ENCODE data around the gene ITIH2.
A peak's percentile ranks its signal among the peaks of the same experiment; 100 is the strongest.
"Not testable (repeated sequence)": the region's sequence is repeated elsewhere in the genome, so short reads cannot be mapped to it uniquely, and the experiment has no call there.

ITIH2 gene

DNA sequence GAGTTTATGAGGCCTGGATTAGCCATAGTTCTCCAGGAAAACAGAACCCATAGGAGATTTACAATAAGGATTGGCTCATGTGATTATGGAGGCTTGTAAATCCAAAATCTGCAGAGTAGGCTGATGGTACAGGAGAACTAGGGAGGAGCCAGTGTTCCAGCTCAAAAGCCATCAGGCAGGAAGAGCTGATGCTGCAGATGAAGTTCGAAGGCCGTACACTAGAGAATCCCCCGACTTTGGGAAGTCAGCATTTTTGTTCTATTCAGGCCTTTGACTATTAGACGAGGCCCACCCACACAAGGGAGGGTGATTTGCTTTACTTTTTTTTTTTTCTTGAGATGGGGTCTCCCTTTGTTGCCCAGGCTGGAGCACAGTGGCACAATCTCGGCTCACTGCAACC lies 47.1 kb downstream of the ITIH2 start:
- DNase-seq (ENCODE audit: low read depth): no peak

DNA sequence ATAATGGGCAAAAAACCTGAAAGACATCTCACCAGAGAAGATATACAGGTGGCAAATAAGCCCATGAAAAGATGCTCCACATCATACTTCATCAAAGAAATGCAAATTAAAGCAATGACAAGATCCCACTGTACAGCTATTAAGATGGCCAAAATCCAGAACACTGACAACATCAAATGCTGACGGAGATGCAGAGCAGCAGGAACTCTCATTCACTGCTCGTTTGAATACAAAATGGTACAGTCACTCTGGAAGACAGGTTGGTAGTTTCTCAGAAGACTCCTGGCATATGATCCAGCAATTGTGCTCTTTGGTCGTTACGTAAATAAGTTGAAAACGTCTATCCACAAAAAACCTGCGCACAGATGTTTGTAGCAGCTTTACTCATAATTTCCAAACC lies 49.1 kb downstream of the ITIH2 start:
- DNase-seq (ENCODE audit: low read depth): no peak

DNA sequence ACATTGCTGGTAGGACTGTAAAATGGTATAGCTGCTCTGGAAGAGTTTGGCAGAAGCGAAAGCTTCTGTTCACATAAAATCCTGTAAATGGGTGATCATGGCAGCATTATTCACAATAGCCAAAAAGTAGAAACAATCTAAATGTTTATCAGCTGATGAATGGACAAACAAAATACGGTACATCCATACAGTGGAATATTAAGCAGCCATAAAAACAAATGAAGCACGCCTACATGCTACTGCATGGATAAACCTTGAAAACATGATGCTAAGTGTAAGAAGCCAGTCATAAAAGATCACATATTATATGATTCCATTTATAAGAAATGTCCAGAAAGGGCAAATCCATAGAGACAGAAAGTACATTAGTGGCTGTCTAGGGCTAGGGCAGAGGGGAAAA lies 52.0 kb downstream of the ITIH2 start:
- no peak for DNase-seq (ENCODE audit: low read depth)

DNA sequence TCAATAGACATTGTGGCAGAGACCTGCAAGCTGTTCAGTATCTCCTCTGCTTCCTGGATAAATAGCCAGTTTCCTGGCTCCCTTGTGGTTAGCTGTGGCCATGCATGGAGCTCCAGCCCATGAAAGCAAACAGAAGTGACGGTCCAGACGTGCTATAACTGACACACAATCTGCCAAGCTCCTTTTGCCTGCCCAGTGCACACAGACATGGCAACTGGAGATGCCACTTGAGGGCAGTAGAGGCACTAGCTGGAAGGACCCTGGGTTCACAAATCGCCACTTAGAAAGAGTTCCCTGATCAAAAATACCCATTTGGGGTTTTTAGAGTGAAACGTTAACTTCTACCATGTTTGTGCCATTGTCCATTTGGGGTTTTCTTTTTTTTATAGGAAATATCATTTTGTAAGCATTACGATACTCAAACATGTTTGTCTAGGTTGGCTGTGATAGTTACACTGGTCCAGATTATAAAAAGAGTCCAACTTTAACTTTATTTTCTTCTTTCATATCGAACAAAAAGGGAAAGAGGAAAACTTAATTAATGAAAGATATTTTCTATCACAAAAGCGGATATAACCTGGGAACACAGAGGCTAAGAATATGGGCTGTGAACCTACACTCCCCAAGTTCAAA lies 53.4 kb downstream of the ITIH2 start:
- no peak for DNase-seq (ENCODE audit: low read depth)

DNA sequence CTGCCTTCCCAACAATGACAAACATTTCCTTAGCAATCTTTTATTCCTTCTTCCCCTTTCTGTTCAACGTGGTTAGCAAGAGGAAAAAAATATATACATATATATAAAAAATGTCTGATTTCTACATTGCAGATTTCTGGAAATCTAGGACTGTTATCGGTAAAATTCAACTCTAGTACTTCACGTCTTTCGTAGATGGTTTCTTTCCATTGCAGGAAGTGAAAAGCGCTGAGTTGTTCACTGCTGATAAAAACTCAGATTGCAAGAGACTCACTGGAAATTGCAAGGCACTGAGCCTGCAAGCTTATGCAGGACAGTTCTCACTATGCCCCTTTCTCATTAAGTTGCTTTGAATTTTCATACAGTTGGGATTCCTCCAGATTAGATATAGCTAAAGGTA lies 60.8 kb downstream of the ITIH2 start:
- no peak for DNase-seq (ENCODE audit: low read depth)

DNA sequence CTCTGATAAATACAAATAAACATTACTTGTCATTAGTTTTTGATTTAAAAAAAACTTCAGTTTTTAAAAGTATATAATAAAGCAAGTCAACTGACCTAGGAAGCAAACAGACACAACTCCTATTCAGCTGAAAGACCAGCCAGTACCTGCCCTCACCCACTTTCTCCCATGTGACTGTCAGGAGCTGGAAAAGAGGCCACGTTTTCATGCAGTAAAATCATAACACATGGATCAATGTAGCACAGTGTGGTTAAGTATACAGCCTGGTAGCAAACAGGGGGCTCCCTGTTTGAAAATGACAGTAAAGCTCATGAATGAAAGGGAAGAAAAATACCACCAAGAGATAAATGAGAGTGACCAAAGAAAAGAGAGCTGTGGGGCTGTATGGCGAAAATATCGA lies 63.1 kb downstream of the ITIH2 start:
- no peak for DNase-seq (ENCODE audit: low read depth)

DNA sequence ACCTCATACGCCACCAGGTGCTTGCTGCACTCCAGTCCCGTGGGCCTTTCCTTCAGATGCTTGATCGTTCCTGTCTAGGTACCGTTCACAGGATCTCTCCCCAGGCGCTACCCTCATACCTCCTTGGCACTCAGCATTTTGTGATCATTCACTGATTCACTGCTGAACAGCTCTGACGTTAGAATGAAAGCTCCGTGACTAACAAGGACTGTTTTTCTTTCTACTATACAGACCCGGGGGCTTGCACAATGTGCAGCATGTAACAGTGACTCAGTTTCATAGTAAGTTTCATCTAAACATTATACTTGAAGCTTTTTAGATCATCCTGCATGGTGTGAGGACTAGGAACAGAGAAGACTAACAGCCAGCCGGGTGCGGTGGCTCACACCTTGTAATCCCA lies 64.1 kb downstream of the ITIH2 start:
- DNase-seq (ENCODE audit: low read depth): no peak

DNA sequence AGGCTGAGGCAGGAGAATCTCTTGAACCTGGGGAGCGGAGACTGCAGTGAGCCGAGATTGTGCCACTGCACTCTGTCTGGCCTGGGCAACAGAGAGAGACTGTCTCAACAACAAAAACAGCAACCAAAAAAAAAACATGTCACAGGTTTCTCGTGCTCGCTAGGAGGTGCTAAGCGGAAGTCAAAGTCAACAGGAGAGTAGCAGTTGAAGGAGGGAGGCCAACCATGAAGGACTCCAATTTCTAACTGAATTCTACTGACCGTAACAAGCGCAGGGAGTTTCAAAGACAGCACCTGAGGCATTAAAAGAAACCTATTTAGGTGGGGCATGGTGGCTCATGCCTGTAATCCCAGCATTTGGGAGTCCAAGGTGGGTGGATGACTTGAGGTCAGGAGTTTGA lies 65.3 kb downstream of the ITIH2 start:
- no peak for DNase-seq (ENCODE audit: low read depth)

DNA sequence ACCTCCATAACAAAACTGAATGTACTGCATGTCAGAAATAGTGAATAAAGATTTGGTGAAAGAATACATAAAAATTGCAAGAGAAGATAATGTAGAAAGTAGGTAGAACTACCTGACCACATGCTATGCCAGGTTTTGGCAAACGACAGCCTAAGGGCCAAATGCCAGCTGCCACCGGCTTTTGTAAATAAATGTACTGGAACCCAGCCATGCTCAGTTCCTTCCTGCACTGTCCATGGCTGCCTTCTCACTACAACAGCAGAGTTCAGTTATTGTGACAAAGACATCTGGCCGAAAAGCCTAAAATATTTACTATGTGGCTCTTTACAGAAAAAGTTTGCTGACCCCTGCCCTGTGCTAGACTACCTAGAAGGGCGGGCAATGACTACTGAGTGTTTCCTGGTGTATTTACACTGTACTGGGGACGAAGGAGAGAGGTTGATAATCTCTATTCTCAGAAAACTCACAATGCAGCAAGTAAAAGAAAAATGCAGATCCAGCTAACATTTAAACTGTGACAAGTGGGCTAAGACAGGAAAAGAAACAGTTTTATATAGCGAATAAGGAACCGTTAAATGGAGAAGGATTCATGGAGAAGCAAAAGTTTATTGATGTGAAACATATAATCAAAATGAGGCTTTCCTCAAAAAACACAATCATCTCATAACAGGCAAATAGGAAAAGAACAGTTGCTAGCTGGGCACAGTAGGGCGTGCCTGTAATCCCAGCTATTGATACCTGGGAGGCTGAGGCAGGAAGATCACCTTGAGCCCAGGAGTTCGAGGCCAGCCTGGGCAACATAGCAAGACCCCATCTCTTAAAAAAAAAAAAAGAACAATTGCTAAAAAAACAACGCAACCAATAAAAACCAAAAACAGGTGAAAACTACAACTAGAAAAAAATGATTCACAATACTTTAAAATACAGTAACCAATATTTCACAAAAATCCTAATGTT lies 71.0 kb downstream of the ITIH2 start:
- no peak for DNase-seq (ENCODE audit: low read depth)

DNA sequence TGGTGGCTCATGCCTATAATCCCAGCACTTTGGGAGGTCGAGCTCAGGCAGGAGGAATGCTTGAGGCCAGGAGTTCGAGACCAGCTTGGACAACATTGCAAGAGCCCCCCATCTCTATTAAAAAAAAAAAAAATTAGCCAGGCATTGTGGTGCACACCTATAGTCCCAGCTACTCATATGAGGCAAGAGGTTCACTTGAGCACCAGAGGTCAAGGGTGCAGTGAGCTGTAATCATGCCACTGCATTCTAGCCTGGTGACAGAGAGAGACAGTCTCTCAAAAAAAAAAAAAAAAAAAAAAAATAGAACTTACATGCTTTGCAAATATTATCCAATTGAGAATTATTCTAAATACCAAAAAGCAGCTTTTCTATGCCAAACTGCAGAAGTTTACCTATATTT lies 73.7 kb downstream of the ITIH2 start:
- no peak for DNase-seq (ENCODE audit: low read depth)

DNA sequence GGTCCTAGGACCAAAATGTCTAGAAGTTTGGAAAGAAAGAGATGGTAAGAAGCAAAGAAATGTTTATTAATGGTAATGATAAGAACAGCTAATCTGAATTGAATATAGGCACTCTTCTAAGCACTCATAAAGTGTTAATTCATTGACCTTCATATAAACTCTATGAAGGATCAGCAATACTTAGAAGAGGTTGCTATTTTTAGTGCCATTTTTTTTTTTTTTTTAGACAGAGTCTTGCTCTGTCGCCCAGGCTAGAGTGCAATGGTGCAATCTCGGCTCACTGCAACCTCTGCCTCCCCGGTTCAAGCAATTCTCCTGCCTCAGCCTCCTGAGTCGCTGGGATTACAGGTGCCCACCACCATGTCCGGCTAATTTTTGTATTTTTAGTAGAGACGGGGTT lies 79.1 kb downstream of the ITIH2 start:
- not testable (repeated sequence) for DNase-seq (ENCODE audit: low read depth)

DNA sequence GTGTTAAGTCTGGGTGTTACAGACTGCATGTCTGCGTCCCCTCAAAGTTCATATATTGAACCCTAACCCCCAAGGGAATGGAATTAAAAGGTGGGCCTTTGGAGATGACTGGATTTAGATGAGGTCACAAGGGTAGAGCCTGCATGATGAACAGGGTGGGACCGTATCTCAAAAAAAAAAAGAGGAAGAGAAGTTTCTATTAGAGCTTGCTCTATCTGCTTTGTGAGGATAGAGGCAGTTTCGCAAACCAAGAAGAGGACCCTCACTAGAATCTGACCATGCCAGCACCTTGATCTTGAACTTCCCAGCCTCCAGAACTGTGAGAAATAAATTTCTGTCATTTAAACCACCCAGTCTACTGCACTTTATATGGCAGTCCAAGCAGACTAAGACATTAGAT lies 83.3 kb downstream of the ITIH2 start:
- no peak for DNase-seq (ENCODE audit: low read depth)

DNA sequence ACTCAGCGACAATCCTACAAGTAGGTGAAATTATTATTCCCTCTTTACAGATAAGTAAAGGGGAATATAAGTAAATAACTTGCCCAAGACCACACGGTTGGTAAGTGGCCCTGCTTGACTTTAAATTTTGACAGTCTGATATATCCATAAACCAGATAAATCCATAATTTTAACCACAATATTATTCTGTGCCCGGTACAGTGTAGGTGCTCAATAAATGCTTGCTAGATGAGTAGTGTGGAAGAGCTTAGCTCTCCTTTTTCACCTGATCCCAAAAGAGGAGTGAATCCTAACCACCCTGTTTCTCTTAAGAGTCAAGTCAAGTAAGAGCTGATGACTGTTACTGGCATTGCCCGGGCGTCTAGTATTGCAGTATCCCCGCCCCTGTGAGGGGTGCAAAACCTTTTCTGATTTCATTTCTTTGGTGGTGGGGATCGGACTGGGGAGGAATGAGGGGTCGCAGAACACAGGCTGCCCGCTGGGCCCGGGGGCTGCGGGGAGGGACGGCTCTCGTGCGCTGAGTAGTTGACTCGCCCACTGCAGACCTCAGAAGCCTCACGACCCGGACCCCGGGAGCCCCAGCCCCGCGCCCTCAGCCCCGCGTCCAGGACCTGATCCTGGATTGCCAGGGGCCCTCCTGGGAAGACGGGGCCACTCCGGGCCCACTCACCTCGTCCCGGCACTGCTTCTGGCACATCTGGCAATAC lies 84.2 kb downstream of the ITIH2 start:
- DNase-seq (ENCODE audit: low read depth): no peak

DNA sequence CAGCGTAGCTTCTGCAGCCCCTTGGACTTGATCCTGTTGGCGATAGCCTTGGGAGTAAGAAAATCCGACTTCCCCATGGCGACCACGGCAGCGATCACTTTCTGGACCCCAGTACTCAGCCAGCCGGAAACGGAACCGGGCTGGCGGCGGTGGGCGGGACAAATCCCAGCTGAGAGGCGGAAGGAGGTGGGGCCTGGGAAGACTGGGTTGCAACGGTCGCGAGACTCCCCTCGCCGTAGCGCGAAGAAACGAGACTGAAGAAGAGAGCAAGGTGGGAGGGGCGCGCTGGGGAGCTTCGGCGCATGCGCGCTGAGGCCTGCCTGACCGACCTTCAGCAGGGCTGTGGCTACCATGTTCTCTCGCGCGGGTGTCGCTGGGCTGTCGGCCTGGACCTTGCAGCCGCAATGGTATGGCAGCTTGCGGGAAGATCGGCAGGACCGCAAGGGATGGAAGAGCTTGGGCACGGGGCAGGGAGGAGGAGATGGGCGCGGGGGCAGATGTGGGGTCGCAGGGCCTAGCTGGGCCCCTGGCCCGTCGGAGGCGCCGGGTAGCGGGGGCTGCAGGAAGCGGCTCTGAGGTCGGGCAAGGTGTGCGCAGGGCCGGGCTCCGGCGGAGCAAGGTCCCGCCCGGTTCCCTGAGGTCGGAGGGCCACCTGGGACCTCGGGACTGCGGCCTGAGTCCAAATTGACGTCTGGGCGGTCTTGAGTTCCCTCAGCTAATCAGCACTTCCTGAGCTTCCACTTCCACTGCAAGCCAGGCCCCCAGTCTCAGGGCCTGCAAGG lies 84.9 kb downstream of the ITIH2 start, which contains the start of the genes ATP5F1C and KIN:
TSS of gene ATP5F1C (plus strand) at position 321 of the 782 bp plus-strand sequence. CDS start at position 352, 31 bp downstream.
TSS of gene KIN (minus strand) at position 137 of the 782 bp plus-strand sequence. CDS start at position 77, 60 bp downstream.
- peak; percentile 90 for DNase-seq (ENCODE audit: low read depth)

DNA sequence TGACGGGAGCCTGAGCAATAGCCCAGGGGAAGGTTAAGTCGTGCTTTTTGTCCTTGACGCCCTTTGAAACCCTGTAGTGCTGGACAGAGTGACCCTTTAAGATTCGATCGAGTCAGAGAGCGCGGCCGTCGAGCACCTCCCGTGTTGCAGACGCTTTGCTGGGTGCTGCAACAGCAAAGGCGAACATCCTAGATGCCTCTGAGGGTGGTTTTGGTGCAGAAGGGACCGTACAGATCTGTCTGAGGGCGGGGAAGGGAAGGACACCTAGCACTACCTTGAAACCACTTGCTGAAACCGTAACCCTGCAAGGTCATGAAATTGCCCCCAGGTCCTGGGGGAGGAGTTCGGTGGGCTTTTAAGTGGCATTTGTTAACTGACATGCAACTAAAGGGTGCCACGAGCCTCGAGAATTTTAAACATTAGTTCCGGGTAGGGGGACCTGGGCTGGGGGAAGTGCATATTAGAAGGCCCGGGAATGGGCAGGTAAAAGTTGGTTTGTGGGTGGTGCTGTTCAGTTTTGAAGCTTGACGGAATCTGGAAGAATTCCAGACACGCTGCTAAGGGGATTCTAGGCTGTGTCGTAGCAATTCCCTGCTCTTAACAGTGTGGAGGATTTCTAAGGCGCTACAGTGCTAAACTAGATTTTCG lies 85.6 kb downstream of the ITIH2 start:
- no peak for DNase-seq (ENCODE audit: low read depth)

DNA sequence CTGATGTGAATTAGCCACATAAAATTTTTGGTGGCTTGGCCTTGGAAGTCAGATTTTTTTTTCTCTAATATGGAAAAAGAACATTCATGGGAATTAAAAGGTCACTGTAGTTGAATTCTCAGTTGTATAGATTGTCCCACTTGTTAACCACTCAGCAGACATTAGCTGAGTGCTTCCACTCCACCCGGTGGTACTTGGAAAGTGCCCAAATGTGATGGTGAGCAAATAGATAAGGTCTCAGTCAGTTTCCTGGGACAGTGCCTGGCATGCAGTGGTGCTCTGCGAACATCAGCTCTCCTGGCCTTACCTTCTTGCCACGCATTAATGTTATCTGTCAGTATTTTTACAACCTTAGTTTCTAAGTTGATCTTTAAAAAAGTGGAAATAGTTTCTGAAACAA lies 86.3 kb downstream of the ITIH2 start:
- DNase-seq (ENCODE audit: low read depth): no peak

DNA sequence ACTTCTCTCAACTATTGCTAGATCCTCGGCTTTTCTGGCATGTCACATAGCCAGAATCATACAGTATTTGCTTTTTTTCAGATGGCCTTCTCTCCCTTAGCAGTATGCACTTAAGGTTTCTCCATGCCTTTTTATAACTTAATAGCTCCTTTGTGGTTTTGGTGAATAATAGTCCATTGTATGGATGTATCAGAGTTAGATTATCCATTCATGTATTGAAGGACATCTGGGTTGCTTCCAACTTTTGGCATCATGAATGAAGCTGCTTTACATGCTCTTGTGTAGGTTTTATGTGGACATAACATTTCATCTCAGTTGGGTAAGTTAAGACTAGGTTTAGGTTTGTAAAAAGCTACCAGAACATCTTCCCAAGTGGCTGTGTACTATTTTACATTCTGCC lies 89.4 kb downstream of the ITIH2 start:
- no peak for DNase-seq (ENCODE audit: low read depth)

DNA sequence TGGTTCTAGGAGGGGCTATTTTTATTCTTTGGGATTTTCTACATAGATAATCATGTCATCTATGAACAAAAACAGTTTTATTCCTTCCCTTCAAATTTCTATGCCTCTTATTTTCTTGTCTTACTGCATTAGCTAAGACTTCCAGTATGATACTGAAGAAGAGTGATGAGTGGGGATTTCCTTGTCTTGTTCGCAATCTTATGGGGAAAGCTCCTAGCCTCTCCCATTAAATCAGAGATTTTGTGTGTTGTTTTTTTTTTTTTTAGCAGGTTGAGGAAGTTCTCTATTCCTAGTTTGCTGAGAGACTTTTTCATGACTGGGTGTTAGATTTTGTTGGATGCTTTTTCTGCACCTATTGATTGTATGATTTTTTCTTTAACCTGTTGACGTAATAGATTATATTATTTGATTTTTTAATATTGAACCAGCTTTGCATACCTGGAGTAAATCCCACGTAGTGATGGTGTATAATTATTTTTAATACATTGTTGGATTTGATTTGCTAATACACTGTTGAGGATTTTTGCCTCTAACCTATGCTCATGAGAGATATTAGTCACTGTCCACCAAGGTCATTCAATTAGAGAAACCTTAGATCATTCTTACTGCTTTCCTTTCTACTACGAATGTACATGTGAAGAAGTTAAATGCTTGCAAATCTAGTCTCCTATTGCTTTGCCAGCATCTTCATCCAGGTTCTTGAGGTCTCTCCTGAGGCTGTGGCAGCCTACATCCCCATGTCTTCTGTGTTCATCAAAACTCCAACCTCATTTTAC lies 91.3 kb downstream of the ITIH2 start:
- no peak for DNase-seq (ENCODE audit: low read depth)

DNA sequence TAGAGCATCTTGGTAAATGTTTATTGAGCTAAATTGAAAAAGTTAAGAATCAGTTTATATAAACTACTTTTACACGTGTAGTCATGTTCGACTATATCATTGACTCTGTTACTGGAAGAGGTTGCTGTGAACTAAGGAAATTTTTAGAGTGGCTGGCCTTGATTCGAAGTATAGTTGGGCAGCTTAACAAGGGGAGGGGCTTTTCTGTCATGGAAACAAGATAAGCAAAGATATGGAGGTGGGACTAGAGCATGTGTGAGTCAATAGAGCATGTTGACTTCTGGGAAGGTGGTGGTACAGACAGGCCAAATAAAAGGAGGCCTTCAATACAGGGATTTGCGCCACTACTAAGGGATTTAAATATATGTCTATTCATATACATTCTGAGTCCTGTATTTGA lies 92.5 kb downstream of the ITIH2 start:
- no peak for DNase-seq (ENCODE audit: low read depth)

DNA sequence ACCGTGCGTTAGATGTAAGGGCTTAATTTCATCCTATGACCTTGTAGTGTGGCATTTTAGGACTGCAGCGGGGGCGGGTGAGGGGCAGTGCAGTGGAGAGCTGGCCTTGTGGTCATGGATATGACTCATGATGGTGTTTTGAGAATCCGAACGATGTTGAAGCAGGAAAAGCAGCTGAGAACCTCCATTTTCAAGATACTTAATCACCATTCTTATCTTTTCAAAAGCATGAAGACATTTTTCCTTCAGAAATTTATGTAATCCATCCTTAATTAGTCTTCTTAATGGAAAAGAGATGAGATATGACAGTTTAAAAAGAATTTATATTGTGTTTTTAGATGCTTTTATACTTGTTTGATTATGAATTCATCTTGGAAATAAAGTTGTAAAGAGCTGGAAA lies 94.5 kb downstream of the ITIH2 start:
- no peak for DNase-seq (ENCODE audit: low read depth)
